NCI-H1092 (cell line): ENCODE data around the gene FBLN1.
"Not testable (repeated sequence)": the region's sequence is repeated elsewhere in the genome, so short reads cannot be mapped to it uniquely, and the experiment has no call there.

ENCODE experiments used
- DNase-seq: peaks from one replicate; lab custom pipeline; 2025; lab: John Stamatoyannopoulos, UW

The FBLN1 gene

GRCh38 chr22:45502215-45503049 is at the start of gene FBLN1:
FBLN1 (plus strand) TSS chr22:45502883; CDS start chr22:45502986, 103 bp downstream.
- no peak for DNase-seq

GRCh38 chr22:45453764-45454163 is 48.9 kb upstream of the FBLN1 start:
- no peak for DNase-seq

GRCh38 chr22:45454275-45454674 is 48.4 kb upstream of the FBLN1 start:
- DNase-seq: no peak

GRCh38 chr22:45455212-45455611 is 47.5 kb upstream of the FBLN1 start:
- no peak for DNase-seq

- no peak for DNase-seq
Measured at GRCh38 chr22:45455621-45456020, 47.1 kb upstream of the FBLN1 start.

- no peak for DNase-seq
Measured at GRCh38 chr22:45456811-45457210, 45.9 kb upstream of the FBLN1 start.

- no peak for DNase-seq
Measured at GRCh38 chr22:45458532-45458931, 44.2 kb upstream of the FBLN1 start.

- no peak for DNase-seq
Measured at GRCh38 chr22:45459235-45459634, 43.4 kb upstream of the FBLN1 start.

GRCh38 chr22:45460288-45461109 is 42.2 kb upstream of the FBLN1 start:
- DNase-seq: no peak

GRCh38 chr22:45462034-45462655 is 40.5 kb upstream of the FBLN1 start:
- DNase-seq: no peak

- not testable (repeated sequence) for DNase-seq
Measured at GRCh38 chr22:45463691-45464090, 39.0 kb upstream of the FBLN1 start.

- DNase-seq: no peak
Measured at GRCh38 chr22:45465633-45466032, 37.0 kb upstream of the FBLN1 start.

- no peak for DNase-seq
Measured at GRCh38 chr22:45468872-45469271, 33.8 kb upstream of the FBLN1 start.

GRCh38 chr22:45469281-45470073 is 33.2 kb upstream of the FBLN1 start:
- no peak for DNase-seq

- no peak for DNase-seq
Measured at GRCh38 chr22:45470871-45471270, 31.8 kb upstream of the FBLN1 start.

- DNase-seq: no peak
Measured at GRCh38 chr22:45472426-45472825, 30.3 kb upstream of the FBLN1 start.

GRCh38 chr22:45473626-45474237 is 29.0 kb upstream of the FBLN1 start:
- no peak for DNase-seq

- no peak for DNase-seq
Measured at GRCh38 chr22:45475063-45475747, 27.5 kb upstream of the FBLN1 start.

- no peak for DNase-seq
Measured at GRCh38 chr22:45475851-45476514, 26.7 kb upstream of the FBLN1 start.

GRCh38 chr22:45476814-45477213 is 25.9 kb upstream of the FBLN1 start:
- DNase-seq: no peak
